Vagina (tissue), 2 donors: ENCODE data around the gene DGKI. TPM values are rescaled to one million over a fixed set of nuclear protein-coding genes. Genes with fewer than 3 reads are reported as not detected.

Experiments used
- DNase-seq, 2 donors: peaks; one replicate each; pipeline ENCODE4 v3.0.0-alpha.2; 2017; ENCODE audit errors: extremely low spot score in 2 of 2
- H3K27ac ChIP-seq: fragments of 200-600 bp; sonication (generic); one replicate; pipeline ENCODE4 v1.5.1; 2019
- H3K27me3 ChIP-seq: fragments of 200-600 bp; sonication (generic); one replicate; pipeline ENCODE4 v1.5.1; 2019
- H3K36me3 ChIP-seq, 2 donors: fragments of 200-600 bp; sonication (generic); one replicate each; pipeline ENCODE4 v1.5.1; 2017 to 2019
- H3K4me1 ChIP-seq: fragments of 200-600 bp; sonication (generic); one replicate; pipeline ENCODE4 v1.5.1; 2019
- H3K4me3 ChIP-seq, 2 donors: fragments of 200-600 bp; sonication (generic); 1 replicate in 1 of 2; 2 replicates in 1 of 2; pipeline ENCODE4 v1.5.1; 2016 to 2019
- H3K9me3 ChIP-seq: fragments of 200-600 bp; sonication (generic); one replicate; pipeline ENCODE4 v1.5.1; 2019
- CTCF ChIP-seq, 3 experiments: fragments of 450-650 bp in 2 of 3; fragments of 200-600 bp in 1 of 3; sonication (generic) in 1 of 3; IDR thresholded peaks; one replicate each; pipeline ENCODE4 v1.5.1; 2017 to 2019; ENCODE audit warnings: antibody characterized with exemption in 3 of 3, mild to moderate bottlenecking in 2 of 3, moderate library complexity in 2 of 3
- POLR2A ChIP-seq, 2 donors: fragments of 450-650 bp; IDR thresholded peaks; one replicate each; pipeline ENCODE4 v1.6.1; 2017; ENCODE audit warnings: antibody characterized with exemption in 2 of 2, mild to moderate bottlenecking in 2 of 2, moderate library complexity in 2 of 2
- POLR2AphosphoS5 ChIP-seq, 2 donors: sonication (generic); formaldehyde crosslinking; IDR thresholded peaks; one replicate each; pipeline ENCODE4 v1.9.0; 2017; ENCODE audit warnings: antibody characterized with exemption in 2 of 2, mild to moderate bottlenecking in 2 of 2, low read depth in 1 of 2; ENCODE audit not compliant: insufficient read depth in 1 of 2
- intact Hi-C: fragments of 100-400 bp; cut with DNase I; formaldehyde crosslinking; loops from one replicate; pipeline ENCODE4 v1.15.1; 2023
- total RNA-seq: library from RNA; depleted of rRNA; stranded (reverse); fragments of >200 nt; gene quantifications from one replicate; pipeline ENCODE4 v1.2.3, GENCODE V29; 2016

Gene DGKI
- total RNA-seq, 1 donor from 2014 or later = 1.2 TPM

- Histone ChIP-seq H3K4me1 (no peaks in the 10 kb centered on the region), H3K9me3 (no peaks in the 10 kb centered on the region), H3K4me3 (no peak overlapping the region), H3K36me3 (no peaks in the 10 kb centered on the region), H3K27ac (no peak overlapping the region), H3K27me3 (no peaks in the 10 kb centered on the region)
- intact Hi-C loops = no loop called here
- no peak for DNase-seq
- TF ChIP-seq CTCF (IDR thresholded peaks at IDR 0.05) (no peak), POLR2A (IDR thresholded peaks at IDR 0.05) (no peak), POLR2AphosphoS5 (IDR thresholded peaks at IDR 0.05; ENCODE audit: insufficient read depth in 1 of 2, low read depth in 1 of 2) (no peak)
Measured at GRCh38 chr7:137446025-137446424, 400.7 kb downstream of the DGKI start.

GRCh38 chr7:137445268-137445667 is 401.5 kb downstream of the DGKI start:
- Histone ChIP-seq H3K27me3 (no peaks in the 10 kb centered on the region), H3K9me3 (no peaks in the 10 kb centered on the region), H3K27ac (no peak overlapping the region), H3K36me3 (no peaks in the 10 kb centered on the region), H3K4me3 (no peak overlapping the region), H3K4me1 (no peaks in the 10 kb centered on the region)
- no peak for TF ChIP-seq CTCF (IDR thresholded peaks at IDR 0.05)
- no peak for DNase-seq
- intact Hi-C loops = no loop called here

GRCh38 chr7:137443616-137444015 is 403.2 kb downstream of the DGKI start:
- intact Hi-C loops = no loop called here
- no peak for DNase-seq
- no peaks in the 10 kb centered on the region for H3K9me3 ChIP-seq
- H3K27ac ChIP-seq = no peak overlapping the region
- no peaks in the 10 kb centered on the region for H3K36me3 ChIP-seq
- no peaks in the 10 kb centered on the region for H3K4me1 ChIP-seq
- H3K4me3 ChIP-seq = no peak overlapping the region
- TF ChIP-seq POLR2AphosphoS5 (IDR thresholded peaks at IDR 0.05; ENCODE audit: insufficient read depth in 1 of 2, low read depth in 1 of 2) = no peak
- no peak for TF ChIP-seq POLR2A (IDR thresholded peaks at IDR 0.05)
- TF ChIP-seq CTCF (IDR thresholded peaks at IDR 0.05) = no peak
- no peaks in the 10 kb centered on the region for H3K27me3 ChIP-seq

GRCh38 chr7:137441451-137441850 is 405.3 kb downstream of the DGKI start:
- H3K27me3 ChIP-seq = no peaks in the 10 kb centered on the region
- H3K27ac ChIP-seq = no peak overlapping the region
- no peaks in the 10 kb centered on the region for H3K36me3 ChIP-seq
- H3K4me3 ChIP-seq = no peak overlapping the region
- no peaks in the 10 kb centered on the region for H3K4me1 ChIP-seq
- no peaks in the 10 kb centered on the region for H3K9me3 ChIP-seq
- TF ChIP-seq POLR2A (IDR thresholded peaks at IDR 0.05) = no peak
- peak in 1 of 2 donors; percentile 42 for TF ChIP-seq POLR2AphosphoS5 (IDR thresholded peaks at IDR 0.05; ENCODE audit: insufficient read depth in 1 of 2, low read depth in 1 of 2)
- TF ChIP-seq CTCF (IDR thresholded peaks at IDR 0.05) = no peak
- intact Hi-C loops = no loop called here
- DNase-seq = no peak

GRCh38 chr7:137439829-137440825 is 406.6 kb downstream of the DGKI start:
- Histone ChIP-seq H3K27ac (no peak overlapping the region), H3K4me1 (no peaks in the 10 kb centered on the region), H3K9me3 (no peaks in the 10 kb centered on the region), H3K36me3 (no peaks in the 10 kb centered on the region), H3K4me3 (no peak overlapping the region), H3K27me3 (no peaks in the 10 kb centered on the region)
- intact Hi-C loops = no loop called here
- TF ChIP-seq POLR2AphosphoS5 (IDR thresholded peaks at IDR 0.05; ENCODE audit: insufficient read depth in 1 of 2, low read depth in 1 of 2) = no peak
- DNase-seq = no peak
